NCI-H2227 treated with DMSO at 0.1 percent for 48 hours (cell line): Measurements from ENCODE around the gene PALLD.
"Not testable (repeated sequence)": the region's sequence is repeated elsewhere in the genome, so short reads cannot be mapped to it uniquely, and the experiment has no call there.

Source experiments
- DNase-seq: peaks from one replicate; lab custom pipeline; 2025; lab: John Stamatoyannopoulos, UW

Gene PALLD

GRCh38 chr4:168677063-168677462 is 180.2 kb downstream of the PALLD start:
- DNase-seq, result no peak

GRCh38 chr4:168677879-168678278 is 181.0 kb downstream of the PALLD start:
- DNase-seq, result no peak

GRCh38 chr4:168678751-168679366 is 182.0 kb downstream of the PALLD start:
- DNase-seq, result no peak

GRCh38 chr4:168679397-168679796 is 182.5 kb downstream of the PALLD start:
- DNase-seq, result no peak

GRCh38 chr4:168679819-168680218 is 183.0 kb downstream of the PALLD start:
- no peak for DNase-seq

- DNase-seq, result no peak
Observed at GRCh38 chr4:168682898-168683500, 186.1 kb downstream of the PALLD start.

GRCh38 chr4:168683595-168683994 is 186.7 kb downstream of the PALLD start:
- DNase-seq, result no peak

GRCh38 chr4:168685136-168685809 is 188.4 kb downstream of the PALLD start:
- no peak for DNase-seq

GRCh38 chr4:168688584-168688983 is 191.7 kb downstream of the PALLD start:
- DNase-seq, result no peak

GRCh38 chr4:168689791-168690190 is 192.9 kb downstream of the PALLD start:
- no peak for DNase-seq

- no peak for DNase-seq
Observed at GRCh38 chr4:168690199-168690598, 193.3 kb downstream of the PALLD start.

GRCh38 chr4:168691631-168692369 is 194.9 kb downstream of the PALLD start:
- no peak for DNase-seq

GRCh38 chr4:168693750-168694490 is 197.1 kb downstream of the PALLD start:
- DNase-seq, result no peak

GRCh38 chr4:168694667-168695066 is 197.8 kb downstream of the PALLD start:
- no peak for DNase-seq

GRCh38 chr4:168695288-168695687 is 198.4 kb downstream of the PALLD start:
- no peak for DNase-seq

- no peak for DNase-seq
Observed at GRCh38 chr4:168696280-168696679, 199.4 kb downstream of the PALLD start.

GRCh38 chr4:168696826-168697225 is 200.0 kb downstream of the PALLD start:
- no peak for DNase-seq

- DNase-seq, result no peak
Observed at GRCh38 chr4:168699224-168699878, 202.5 kb downstream of the PALLD start.

GRCh38 chr4:168701061-168701460 is 204.2 kb downstream of the PALLD start:
- no peak for DNase-seq

- not testable (repeated sequence) for DNase-seq
Observed at GRCh38 chr4:168702581-168703087, 205.8 kb downstream of the PALLD start.

- no peak for DNase-seq
Observed at GRCh38 chr4:168705121-168705520, 208.3 kb downstream of the PALLD start.
